Small intestine (tissue), 7 donors: ENCODE measurements around the gene CLASP1. TPM values are rescaled to one million over a fixed set of nuclear protein-coding genes. Genes with fewer than 3 reads are reported as not detected.
"Not testable (repeated sequence)": the region's sequence is repeated elsewhere in the genome, so short reads cannot be mapped to it uniquely, and the experiment has no call there.

ENCODE experiments used
- DNase-seq, 2 donors: peaks; one replicate each; pipeline versions ENCODE4 v3.0.0 to v3.0.0-alpha.2; 2013
- FAIRE-seq: peaks from 2 replicates; lab custom pipeline; 2012; peaks lifted over from hg19 to GRCh38; lab: Jason Lieb, UNC
- H3K27ac ChIP-seq, 3 donors: one replicate each; pipeline ENCODE4 v1.5.1; 2013; ENCODE audit warnings: low read length in 2 of 3, mild to moderate bottlenecking in 2 of 3, control low read depth in 1 of 3, inconsistent platforms in 1 of 3, low read depth in 1 of 3, moderate library complexity in 1 of 3
- H3K27me3 ChIP-seq, 3 donors: one replicate each; pipeline ENCODE4 v1.6.1; 2013; ENCODE audit warnings: low read length in 3 of 3, inconsistent platforms in 1 of 3; ENCODE audit not compliant: control insufficient read depth in 3 of 3, insufficient read depth in 3 of 3
- H3K36me3 ChIP-seq, 3 donors: one replicate each; pipeline ENCODE4 v1.6.1; 2013; ENCODE audit warnings: low read length in 3 of 3, inconsistent platforms in 1 of 3, low read depth in 1 of 3, mild to moderate bottlenecking in 1 of 3, moderate library complexity in 1 of 3; ENCODE audit not compliant: control insufficient read depth in 3 of 3, insufficient read depth in 2 of 3
- H3K4me1 ChIP-seq, 3 donors: one replicate each; pipeline ENCODE4 v1.6.1; 2013; ENCODE audit warnings: low read length in 2 of 3, inconsistent platforms in 1 of 3, low read depth in 1 of 3, mild to moderate bottlenecking in 1 of 3, moderate library complexity in 1 of 3; ENCODE audit not compliant: control insufficient read depth in 3 of 3, insufficient read depth in 2 of 3
- H3K4me3 ChIP-seq, 3 donors: one replicate each; pipeline ENCODE4 v1.5.1; 2013; ENCODE audit warnings: low read length in 3 of 3, control low read depth in 1 of 3, inconsistent platforms in 1 of 3, low read depth in 1 of 3, mild to moderate bottlenecking in 1 of 3, moderate library complexity in 1 of 3
- H3K9me3 ChIP-seq, 2 donors: one replicate each; pipeline ENCODE4 v1.6.1; 2013; ENCODE audit warnings: low read depth in 1 of 2, low read length in 1 of 2; ENCODE audit not compliant: control insufficient read depth in 2 of 2, insufficient read depth in 1 of 2
- WGBS, 3 donors: extraction: QIAGEN DNeasy Blood & Tissue Kit; methylation state at CpG; one replicate each; pipeline ENCODE4 v1.1.7; 2013; 5-methylcytosine and 5-hydroxymethylcytosine counted together
- polyA plus RNA-seq, 4 donors: library from polyadenylated mRNA; stranded (reverse) in 3 of 4; unstranded in 1 of 4; fragments of 200-250 nt in 3 of 4; fragments of 120-200 nt in 1 of 4; gene quantifications; one replicate each; pipeline versions ENCODE4 v1.2.1 to v1.2.3, GENCODE V29; 2013
- donor health status: healthy with polysubstance abuse.
- donor health status: control.
- donor health status: control.
- donor health status: Bipolar disorder and iron deficiency.
- donor health status: healthy.

The CLASP1 gene
- polyA plus RNA-seq, 4 donors = 3.5 to 24.1 (median 8.6) TPM

GRCh38 chr2:121345101-121345500, 304.2 kb downstream of the CLASP1 start:
- no peaks in the 10 kb centered on the region for H3K4me1 ChIP-seq
- 96 to 98% (median 96%) methylated on average over 6 of the region's 6 CpGs for WGBS, 3 donors

GRCh38 chr2:121343828-121344399, 305.3 kb downstream of the CLASP1 start:
- H3K36me3 ChIP-seq = peaks cover 20 to 75% (median 33%) of the 10 kb centered on the region in 3 donors

More at GRCh38 chr2:121345101-121345500, 304.2 kb downstream of the CLASP1 start:
- FAIRE-seq (no peak), DNase-seq (no peak)
- no peak overlapping the region for H3K27ac ChIP-seq
- no peaks in the 10 kb centered on the region for H3K27me3 ChIP-seq
- H3K9me3 ChIP-seq = no peaks in the 10 kb centered on the region
- peaks cover 17 to 76% (median 31%) of the 10 kb centered on the region in 3 donors for H3K36me3 ChIP-seq
- H3K4me3 ChIP-seq = no peak overlapping the region

GRCh38 chr2:121343191-121343590, 306.1 kb downstream of the CLASP1 start:
- no peak for FAIRE-seq
- WGBS, 3 donors = 53 to 70% (median 66%) methylated on average over 2 of the region's 2 CpGs
- Histone ChIP-seq H3K4me1 (no peaks in the 10 kb centered on the region), H3K4me3 (no peak overlapping the region), H3K36me3 (peaks cover 20 to 72% (median 34%) of the 10 kb centered on the region in 3 donors), H3K27ac (no peak overlapping the region), H3K9me3 (no peaks in the 10 kb centered on the region), H3K27me3 (no peaks in the 10 kb centered on the region)
- no peak for DNase-seq

More at GRCh38 chr2:121343828-121344399, 305.3 kb downstream of the CLASP1 start:
- not testable (repeated sequence) for H3K27me3 ChIP-seq, DNase-seq, FAIRE-seq, H3K4me3 ChIP-seq, H3K4me1 ChIP-seq, H3K9me3 ChIP-seq, H3K27ac ChIP-seq
- 45 to 76% (median 62%) methylated on average over 12 of the region's 12 CpGs for WGBS, 3 donors

- FAIRE-seq (no peak), DNase-seq (no peak)
- 75 to 87% (median 85%) methylated on average over 5 of the region's 5 CpGs for WGBS, 3 donors
- H3K4me1 ChIP-seq = no peaks in the 10 kb centered on the region
- peaks cover 16 to 69% (median 32%) of the 10 kb centered on the region in 3 donors for H3K36me3 ChIP-seq
- H3K27me3 ChIP-seq = no peaks in the 10 kb centered on the region
- no peaks in the 10 kb centered on the region for H3K9me3 ChIP-seq
- H3K4me3 ChIP-seq = no peak overlapping the region
- H3K27ac ChIP-seq = no peak overlapping the region
Measured at GRCh38 chr2:121342751-121343150, 306.5 kb downstream of the CLASP1 start.

- Histone ChIP-seq H3K27me3 (no peaks in the 10 kb centered on the region), H3K27ac (no peak overlapping the region), H3K36me3 (peaks cover 10 to 62% (median 19%) of the 10 kb centered on the region in 3 donors), H3K9me3 (no peaks in the 10 kb centered on the region), H3K4me1 (no peaks in the 10 kb centered on the region), H3K4me3 (no peak overlapping the region)
- DNase-seq (no peak), FAIRE-seq (no peak)
- WGBS, 3 donors = 90 to 94% (median 92%) methylated on average over 4 of the region's 4 CpGs
Measured at GRCh38 chr2:121340926-121341325, 308.3 kb downstream of the CLASP1 start.

GRCh38 chr2:121338281-121338680, 311.0 kb downstream of the CLASP1 start:
- Histone ChIP-seq H3K4me3 (no peak overlapping the region), H3K27ac (no peak overlapping the region), H3K4me1 (peaks cover 0 to 15% (median 2%) of the 10 kb centered on the region in 3 donors), H3K9me3 (no peaks in the 10 kb centered on the region), H3K36me3 (peaks cover 5 to 42% (median 14%) of the 10 kb centered on the region in 3 donors), H3K27me3 (no peaks in the 10 kb centered on the region)
- FAIRE-seq (no peak), DNase-seq (no peak)
- WGBS, 3 donors = 84 to 94% (median 93%) methylated on average over 20 of the region's 20 CpGs

GRCh38 chr2:121336528-121337294, 312.6 kb downstream of the CLASP1 start:
- Histone ChIP-seq H3K36me3 (peaks cover 5 to 33% (median 14%) of the 10 kb centered on the region in 3 donors), H3K9me3 (no peaks in the 10 kb centered on the region), H3K4me1 (peaks cover 0 to 15% (median 2%) of the 10 kb centered on the region in 3 donors), H3K27ac (no peak overlapping the region), H3K27me3 (no peaks in the 10 kb centered on the region), H3K4me3 (no peak overlapping the region)
- 92 to 96% (median 95%) methylated on average over 18 of the region's 18 CpGs for WGBS, 3 donors
- FAIRE-seq (no peak), DNase-seq (no peak)

GRCh38 chr2:121335294-121336290, 313.7 kb downstream of the CLASP1 start:
- FAIRE-seq = no peak
- Histone ChIP-seq H3K36me3 (peaks cover 5 to 26% (median 9%) of the 10 kb centered on the region in 3 donors), H3K4me1 (peaks cover 0 to 15% (median 2%) of the 10 kb centered on the region in 3 donors), H3K9me3 (no peaks in the 10 kb centered on the region), H3K4me3 (no peak overlapping the region), H3K27me3 (no peaks in the 10 kb centered on the region), H3K27ac (no peak overlapping the region)
- peak; percentile 50 to 53 for DNase-seq
- WGBS, 3 donors = 45 to 59% (median 53%) methylated on average over 22 of the region's 22 CpGs
